G401.6 (cell line): Measurements from ENCODE around the gene ICAM2.
"Not testable (repeated sequence)": the region's sequence is repeated elsewhere in the genome, so short reads cannot be mapped to it uniquely, and the experiment has no call there.

ENCODE experiments used
- FAIRE-seq: peaks from 2 replicates; lab custom pipeline; 2012; peaks lifted over from hg19 to GRCh38; lab: Jason Lieb, UNC

The ICAM2 gene

DNA sequence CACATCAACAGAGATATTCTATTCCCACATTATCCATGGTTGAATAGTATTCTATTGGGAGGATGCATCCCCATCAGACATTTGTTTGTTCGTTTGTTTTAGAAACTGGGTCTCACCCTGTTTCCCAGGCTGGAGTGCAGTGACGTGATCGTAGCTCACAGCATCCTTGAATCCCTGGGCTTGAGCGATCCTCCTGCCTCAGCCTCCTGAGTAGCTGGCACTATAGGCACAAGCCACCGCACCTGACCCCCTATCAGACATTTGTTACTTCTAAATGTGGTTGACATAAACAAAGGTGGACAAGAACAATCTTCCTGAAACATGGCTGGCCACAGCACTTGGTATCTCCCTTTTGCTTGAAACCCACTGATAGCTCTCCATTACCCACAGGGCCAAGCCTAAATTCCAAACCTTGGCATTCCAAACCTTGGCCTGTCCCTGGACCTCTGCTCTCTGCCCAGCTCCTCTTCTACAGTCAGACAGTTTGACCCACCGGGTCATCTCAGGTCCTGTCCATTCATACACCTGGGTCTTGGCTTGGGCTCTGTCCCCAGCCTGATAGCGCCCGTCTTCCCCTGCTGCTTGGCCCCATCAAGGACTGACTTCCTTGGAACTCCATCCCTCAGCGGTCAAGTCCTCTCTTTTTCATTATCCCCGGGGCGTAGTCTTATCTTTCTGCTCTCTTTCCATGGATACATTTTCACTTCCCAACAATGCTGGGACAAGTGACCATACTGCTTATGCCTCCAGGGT, 23.8 kb downstream of the ICAM2 start:
- FAIRE-seq, result no peak

DNA sequence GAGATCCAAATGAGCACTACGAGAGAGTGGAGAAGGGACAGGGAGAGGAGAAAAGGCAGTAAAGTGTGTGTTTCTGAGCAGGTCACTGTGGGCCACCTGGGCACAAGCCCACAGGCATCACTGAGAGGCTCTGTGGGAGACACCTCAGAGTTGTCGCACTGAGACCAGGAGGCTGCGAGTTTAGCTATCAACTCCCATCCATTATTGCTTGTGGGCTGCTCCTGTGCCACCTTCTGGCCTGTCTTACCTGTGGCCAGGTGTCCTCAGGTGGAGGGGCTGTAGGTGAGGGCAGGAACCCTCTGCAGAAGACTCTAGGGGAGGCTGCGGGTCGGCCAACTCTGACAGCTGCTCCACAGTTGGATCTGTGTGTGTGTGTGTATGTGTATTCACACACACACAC, 24.8 kb downstream of the ICAM2 start:
- FAIRE-seq, result no peak

DNA sequence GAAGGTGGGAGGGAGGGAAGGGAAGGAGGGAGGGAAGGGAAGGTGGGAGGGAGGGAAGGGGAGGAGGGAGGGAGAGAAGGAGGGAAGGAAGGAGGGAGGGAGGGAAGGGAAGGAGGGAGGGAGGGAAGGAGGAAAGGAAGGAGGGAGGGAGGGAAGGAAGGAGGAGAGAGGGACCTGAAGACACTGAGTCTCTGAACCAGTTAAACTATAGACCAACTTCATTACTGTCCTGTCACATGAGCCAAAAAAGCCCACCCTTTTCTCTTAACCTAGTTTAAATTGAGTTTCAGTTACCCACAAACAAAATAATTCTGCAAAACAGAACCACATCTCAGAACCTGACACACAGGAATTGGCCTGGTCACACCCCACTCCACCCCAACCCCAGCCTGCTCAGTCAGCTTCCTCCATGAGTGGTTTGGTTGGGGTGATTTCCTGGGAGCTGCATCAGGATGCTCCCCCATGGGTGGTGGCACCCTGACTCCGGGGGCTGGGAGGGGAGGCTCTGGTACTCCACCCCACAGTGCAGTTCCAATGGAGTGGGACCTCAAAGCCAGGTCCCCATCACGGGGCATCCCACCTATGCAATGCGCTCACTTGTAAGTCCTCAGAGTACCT, 27.0 kb downstream of the ICAM2 start:
- FAIRE-seq, result no peak

DNA sequence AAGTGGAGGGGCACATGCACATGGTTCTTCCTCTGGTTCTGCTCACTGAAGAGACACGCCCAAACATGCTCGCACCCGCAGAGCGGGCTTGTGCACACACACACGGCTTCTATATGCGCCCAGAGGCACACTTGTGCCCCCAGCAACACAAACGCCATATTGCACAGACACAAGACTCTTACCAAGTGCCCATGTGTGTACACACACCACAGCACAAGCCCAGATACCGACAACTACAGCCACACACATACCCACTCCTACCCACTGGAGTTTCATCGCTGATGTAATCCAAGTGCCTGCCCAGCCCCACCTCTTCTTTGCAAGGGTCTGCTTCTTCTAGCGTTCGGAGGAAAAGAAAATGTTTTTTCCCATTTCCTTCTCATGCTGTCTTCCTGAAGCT, 28.8 kb downstream of the ICAM2 start:
- no peak for FAIRE-seq

DNA sequence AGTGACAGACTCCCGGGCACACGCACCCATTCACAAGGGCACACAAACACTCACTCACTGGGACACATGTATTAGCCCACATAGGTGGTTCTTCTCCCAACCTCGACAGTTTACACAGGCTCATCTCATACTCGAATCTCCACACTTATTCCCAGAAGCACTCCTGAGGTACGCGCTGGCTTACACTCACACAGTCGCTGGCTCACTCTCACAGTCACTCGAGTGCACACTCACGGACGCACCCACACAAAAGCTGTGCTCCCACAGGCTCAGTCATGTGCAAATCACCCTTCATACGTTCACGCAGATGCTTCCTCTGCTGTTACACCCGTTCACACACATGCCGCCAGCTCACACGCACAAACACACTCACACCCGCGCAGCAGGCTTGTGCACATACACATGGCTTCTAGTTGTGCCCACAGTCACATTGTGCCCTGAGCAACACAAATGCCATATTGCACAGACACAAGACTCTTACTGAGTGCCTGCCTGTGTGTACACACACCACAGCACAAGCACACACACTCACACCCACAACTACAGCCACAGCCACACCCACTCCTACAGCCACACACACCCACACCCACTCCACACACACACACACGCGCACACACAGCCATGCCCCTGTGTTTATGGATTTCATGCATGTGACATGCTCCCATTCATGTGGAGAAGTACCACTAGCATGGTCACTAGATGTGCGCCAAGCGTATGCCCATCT, 30.6 kb downstream of the ICAM2 start:
- no peak for FAIRE-seq

DNA sequence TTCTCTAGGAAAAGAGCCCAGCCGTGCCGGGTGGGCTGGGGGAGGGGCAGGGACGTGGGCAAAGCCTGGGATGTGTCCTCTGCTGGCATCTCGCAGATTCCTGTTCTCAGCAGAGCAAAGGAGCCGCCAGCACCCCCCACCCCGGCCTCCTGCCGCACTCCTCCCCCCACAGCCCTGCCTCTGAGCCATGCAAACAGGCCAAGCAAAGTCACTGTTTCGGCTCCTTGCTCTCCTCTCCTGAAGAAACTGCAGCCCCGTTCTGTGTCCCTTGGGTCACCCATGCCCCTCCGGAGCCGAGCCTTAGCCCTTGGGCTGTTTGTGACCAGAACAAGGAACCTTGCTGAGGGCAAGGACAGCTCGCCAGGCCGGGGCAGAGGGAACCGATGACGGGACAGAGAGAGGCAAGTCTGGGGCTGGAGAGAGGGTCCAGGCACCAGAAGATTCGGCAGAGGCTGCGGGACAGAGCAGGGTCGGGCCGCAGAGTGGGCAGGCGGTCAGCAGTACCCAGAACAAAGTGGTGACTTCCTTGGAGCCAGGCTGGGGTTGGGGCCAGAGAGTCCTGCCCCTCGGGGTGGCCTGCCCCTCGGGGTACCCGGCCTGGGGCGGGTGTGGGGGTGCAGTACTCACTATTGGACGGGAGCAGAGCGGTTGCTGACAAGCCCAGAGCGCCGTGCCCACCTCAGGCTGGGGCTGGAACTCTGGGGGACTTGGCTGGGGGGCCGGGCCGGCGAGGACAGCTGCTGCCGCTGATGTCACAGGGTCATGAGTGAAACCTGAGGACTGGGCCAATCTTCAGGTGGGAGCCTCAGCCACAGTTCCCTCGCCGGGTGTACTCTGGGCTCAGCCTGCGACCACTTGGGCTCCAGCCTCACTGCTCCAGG, 31.5 kb downstream of the ICAM2 start:
- no peak for FAIRE-seq

DNA sequence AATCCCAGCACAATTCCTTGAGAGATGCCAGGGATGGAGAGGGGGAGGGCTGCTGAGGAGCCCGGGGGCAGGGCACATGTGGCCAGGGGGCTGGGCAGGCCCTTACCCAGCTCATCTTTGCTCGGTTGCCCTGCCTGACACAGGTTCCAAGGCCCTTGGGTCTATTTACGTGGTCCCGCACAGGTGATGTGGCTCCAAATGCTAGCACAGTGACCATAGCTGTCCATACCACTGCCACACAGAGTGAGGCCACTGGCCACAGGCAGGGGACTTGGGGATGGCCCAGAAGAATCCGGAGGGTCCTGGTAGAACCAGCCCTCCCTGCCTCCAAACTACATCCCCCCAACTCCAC, 32.3 kb downstream of the ICAM2 start:
- no peak for FAIRE-seq

DNA sequence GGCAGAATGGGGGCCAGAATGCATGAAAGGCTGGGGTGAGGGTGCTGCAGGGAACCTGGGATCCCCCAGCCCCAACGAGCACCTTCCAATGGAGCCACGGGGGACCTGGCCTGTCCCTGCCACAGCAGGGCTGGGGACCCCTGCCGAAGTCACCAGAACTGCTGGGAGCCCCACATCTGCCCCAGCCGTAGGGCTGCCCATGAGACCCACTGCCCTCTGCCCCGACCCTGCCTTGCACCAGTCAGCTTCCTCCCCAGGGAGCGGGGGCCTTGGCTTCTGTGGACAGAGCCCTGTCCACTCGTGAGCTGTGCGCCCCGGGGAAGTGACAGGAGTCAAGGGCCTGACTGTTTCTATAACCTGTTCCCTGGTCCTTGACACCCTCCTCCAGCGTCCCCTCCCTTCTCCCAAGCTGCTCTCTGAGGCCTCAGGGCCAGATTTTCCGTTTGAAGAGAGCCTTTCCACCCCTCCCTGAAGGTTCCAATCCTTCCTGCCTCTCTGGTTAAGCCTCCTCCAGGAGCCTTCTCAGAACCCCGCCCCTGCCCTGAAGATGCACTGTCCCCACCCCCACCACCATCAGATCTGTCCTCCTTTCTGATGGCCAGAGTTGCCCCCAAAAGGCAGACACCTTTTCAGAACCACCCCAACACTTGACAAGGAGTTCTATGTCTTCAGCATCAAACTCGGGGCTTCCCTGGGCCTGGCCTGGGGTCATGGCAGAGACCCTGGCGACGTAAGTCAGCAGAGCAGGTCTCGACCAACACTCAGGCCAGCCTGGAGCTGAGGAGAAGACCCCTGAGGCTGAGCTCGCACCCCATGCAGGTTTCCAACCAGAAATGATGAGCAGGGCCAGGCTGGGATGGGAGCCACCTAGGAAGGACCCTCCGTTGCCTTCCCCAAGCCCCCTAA, 33.0 kb downstream of the ICAM2 start:
- no peak for FAIRE-seq

DNA sequence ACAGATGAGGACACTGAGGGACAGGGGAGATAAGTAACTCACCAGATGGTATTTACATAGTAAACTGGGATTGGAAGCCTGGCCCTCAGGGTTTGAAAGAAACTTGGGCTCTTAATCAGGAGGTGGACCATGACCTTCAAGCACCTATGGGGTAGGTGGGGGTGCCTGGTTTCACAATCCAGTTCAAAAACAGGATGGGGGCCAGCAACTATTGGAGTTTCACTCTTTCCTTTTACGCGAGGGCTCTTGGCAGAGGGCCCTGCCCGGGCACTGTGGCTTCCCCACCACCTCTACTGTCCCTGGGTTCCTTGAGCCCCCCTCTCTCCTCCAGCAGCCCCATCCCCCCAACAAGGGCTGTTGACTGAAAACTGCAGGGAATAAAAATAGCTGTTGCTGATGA, 33.6 kb downstream of the ICAM2 start:
- FAIRE-seq, result no peak

DNA sequence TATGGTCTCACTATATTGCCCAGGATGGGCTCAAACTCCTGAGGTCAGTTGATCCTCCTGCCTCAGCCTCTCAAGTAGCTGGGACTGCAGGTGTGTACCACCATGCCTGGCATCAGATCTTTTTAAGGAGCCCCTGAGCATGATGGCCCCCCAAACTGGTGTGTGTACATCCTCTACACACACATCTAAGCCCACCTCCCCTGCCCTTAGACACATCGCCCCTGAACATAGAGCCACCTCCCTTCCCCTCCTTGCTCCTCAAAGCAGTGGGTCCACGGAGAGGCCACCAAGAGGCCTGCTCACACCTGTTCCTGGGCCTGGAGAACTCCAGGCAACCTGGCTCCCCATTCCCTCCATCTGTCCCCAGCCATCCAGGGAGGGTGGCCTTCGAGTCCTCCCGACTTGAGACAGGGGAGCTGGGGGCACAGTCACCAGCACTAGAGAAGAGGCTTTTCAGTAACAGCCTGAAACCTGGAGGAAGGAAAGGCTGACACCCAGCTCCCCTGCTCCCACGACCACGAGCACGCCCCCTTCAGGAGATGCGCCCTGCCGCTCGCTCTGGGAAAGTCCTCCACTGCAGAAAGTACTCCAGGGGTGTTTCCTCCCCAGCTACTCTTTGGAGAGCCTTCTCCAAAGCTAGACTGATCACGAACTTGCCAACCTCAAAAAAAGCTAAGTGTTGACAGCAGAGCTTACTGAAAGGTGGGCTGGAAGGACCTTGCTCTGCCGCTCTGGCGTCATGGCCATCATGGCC, 34.9 kb downstream of the ICAM2 start:
- FAIRE-seq, result no peak

DNA sequence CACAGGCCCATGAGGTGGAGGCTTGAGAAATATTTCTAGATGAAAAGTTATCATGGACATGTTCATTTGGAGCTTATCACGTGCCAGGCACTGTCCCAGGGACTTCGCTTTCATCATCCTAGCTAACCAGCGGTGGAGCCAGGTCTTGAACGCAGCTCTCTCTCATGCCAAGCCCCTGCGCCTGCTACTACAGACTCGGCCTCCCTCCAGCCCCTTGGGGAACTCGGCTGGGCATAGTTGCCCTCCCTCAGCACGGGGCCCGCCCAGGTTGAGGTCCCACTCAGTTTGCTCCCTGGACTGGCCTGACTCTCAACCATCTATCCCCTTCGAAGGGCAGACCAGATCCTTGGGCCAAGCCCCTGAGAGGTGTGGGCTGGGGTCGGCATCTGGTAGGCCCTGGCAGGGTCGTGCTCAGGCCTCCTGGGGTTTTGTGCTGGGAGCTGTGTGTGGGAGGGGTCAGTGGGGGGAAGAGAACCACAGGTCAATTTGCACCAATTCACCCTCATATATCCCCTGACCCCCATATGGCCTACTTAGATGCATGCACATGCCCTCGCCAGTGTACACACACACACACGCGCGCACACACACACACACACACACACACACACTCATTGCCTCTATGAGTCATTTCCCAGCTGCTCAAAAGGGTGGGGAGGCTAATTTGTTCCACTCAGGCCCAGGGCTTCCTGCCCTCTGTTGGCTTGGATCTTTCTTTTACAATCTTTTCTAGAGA, 35.6 kb downstream of the ICAM2 start:
- no peak for FAIRE-seq

DNA sequence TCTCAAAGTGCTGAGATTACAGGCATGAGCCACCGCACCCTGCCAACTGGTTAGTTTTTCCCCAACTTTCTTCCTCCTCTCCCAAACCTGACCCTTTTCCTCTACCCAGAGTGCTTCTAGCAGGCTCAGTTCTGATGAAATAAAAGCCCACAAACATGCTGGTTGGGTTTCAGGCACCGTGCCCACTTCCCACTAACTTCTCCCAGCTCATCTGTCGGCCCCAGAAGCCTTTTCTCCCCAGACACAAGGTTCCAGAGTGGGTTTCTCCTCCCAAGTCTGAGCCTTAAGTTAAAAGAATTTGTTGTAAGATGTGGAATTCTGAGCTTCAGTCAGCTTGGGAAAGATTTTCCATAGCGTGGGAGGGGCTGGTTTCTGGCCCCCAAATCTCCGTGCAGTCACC, 36.2 kb downstream of the ICAM2 start:
- no peak for FAIRE-seq

DNA sequence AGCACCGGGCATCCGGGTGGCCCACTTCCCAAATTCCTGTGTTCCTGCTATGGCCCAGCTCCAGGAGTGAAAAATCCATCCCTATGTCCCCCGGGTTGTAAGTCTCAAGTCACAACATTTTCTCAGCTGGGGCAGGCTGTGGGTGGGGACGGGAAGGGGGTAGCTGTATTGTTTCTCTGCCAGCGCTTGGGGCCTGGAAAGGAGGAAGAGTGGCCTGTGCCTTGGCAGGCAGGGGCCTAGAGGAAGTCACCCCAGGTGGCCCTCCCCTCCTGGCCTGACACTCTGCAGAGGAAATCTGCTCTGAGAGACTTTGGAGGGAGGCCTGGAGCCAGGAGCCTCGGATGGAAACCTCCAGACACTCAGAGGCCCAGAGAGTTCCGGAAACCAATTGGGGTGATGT, 37.1 kb downstream of the ICAM2 start:
- FAIRE-seq, result no peak

DNA sequence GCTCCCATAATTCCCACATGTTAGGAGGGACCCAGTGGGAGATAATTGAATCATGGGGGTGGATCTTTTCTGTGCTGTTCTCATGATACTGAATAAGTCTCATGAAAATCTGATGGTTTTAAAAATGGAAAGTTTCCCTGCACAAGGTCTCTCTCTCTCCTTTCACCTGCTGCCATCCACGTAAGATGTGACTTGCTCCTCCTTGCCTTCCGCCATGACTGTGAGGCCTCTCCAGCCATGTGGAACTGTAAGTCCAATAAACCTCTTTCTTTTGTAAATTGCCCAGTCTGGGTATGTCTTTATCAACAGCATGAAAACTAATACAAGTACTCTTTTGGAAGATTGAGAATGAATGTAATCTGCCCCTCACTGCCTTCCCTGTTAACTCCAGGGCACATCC, 37.8 kb downstream of the ICAM2 start:
- FAIRE-seq, result not testable (repeated sequence)

DNA sequence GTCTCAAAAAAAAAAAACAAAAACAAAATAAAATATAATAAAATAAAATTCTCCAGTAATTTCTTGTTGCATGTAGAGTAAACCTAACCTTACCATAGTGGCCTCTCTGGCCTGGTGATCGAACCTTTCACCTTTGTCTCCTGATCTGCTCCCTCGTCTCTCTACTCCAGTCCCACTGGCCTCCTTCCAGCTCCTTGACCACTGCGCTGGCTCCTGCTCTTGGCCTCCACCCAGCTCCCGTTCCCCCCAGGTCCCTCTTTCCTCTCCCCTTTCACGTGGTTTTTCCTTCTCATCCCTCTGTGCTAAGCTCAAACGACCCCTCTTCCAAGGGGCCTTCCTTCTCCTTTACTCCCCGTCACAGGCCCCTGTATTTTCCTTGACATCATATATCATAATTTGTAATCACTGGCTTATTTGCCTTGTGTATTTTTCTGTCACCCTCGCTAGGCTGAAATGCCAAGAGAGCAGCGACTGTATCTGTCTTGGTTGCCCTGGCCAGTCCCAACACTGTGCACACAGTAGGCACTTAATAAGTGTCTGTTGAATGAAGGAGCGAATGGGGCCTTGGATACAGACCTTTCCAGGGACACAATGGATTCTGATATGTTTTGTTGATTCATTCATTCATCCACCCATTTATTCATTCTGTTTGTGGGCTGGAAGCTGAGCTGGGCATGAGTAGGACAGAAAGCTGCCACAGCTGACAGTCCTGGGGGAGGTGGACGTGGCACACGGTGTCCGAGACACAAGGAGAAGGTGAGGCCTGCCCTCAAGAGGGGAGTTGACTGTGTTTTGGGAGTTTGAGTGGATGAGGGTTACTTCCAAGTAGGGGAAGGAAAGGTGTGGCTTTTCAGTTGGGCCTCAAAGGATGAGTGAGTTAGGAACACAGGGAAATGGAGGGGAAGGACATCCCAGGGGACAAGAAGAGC, 41.9 kb downstream of the ICAM2 start:
- no peak for FAIRE-seq

DNA sequence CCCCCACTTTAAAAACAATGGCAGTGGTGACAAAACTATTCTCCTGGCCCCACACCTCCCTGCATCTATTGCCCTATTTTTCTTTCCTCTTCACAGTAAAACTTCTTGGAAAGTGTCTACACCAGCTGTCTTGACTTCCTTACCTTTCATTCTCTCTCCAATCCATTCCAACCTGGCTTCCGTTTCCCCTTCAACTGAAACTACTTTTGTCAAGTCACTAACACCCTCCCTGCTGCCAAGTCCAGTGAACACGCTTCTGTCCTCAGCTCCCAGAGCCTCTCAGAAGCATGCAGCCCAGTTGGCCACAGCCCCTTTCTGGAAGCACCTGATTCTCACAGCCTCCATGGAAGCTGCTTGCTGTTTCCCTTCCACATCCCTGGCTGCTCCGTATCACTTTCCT, 43.7 kb downstream of the ICAM2 start:
- FAIRE-seq, result no peak

DNA sequence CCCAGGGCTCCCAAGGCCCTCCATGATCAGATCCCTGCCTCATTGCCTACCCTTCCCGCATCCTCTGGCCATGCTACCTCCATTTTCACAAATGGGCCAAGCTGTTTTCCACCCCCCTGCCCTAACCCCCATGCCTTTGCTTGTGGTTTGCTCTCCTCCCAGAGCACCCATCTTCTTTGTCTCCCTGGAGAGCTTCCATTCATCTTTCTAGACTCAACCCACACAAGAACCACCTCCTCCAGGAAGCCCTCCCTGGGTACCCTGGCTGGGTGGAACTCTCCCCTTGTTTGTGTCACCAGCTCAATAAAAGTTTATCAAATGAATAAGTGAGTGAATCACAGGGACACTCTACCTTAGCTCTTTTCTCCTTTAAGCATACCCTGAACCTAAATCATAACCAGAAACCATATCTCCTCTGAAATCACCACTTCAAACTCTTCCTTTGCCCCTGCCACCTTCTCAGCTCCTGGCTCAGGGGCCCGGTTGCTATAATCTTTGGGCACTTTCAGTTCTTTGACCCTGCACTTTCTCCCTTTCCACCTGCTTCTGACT, 44.8 kb downstream of the ICAM2 start:
- FAIRE-seq, result no peak

DNA sequence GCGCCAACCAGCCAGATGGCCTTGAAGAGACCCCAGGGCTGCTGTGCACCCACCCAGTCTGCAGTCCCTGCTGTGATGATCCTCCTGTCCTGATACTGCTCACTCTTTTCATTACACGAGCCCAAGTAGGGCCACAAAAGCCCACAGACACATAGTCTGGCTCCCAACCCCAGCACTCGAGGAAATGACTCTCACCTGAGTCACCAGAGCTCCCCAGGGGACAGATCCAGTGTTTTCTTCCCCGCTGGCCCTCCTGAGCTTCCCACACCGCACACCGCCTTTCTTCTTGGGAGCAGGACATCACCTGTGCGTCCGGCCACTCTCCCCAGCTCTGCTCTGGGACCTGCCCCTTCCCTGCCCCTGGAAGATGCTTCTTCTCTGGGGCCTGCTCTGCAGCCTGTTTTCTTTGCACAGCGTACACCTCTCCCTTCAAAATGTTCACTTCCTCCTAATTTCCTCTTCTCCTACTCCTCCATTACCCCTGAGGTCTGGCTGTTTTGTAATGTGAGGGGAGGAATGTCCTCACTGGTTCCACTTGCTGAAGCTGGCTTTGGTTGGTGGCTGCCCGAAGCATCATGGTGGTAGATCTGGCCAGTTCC, 45.7 kb downstream of the ICAM2 start:
- no peak for FAIRE-seq
